H1 (cell line): ENCODE measurements around the gene CFAP20.
"Not testable (repeated sequence)": the region's sequence is repeated elsewhere in the genome, so short reads cannot be mapped to it uniquely, and the experiment has no call there.

Experiments
- CHD1 ChIP-seq: IDR thresholded peaks from 2 replicates; pipeline ENCODE4 v1.6.1; 2012; ENCODE audit warnings: low read depth, low read length, improper control_type of control experiment
- CHD7 ChIP-seq: fragments of 300-600 bp; sonication (generic); IDR thresholded peaks from 2 replicates; pipeline ENCODE4 v1.7.1; 2012; ENCODE audit warnings: low read length, moderate library complexity, mild to moderate bottlenecking, inconsistent platforms; ENCODE audit not compliant: insufficient replicate concordance
- CTCF ChIP-seq, 3 experiments: IDR thresholded peaks; 1 replicate in 2 of 3; 2 replicates in 1 of 3; pipeline versions ENCODE4 v1.5.1 to v1.6.1; 2011; ENCODE audit warnings: low read length in 3 of 3, mild to moderate bottlenecking in 3 of 3, inconsistent platforms in 2 of 3, low read depth in 1 of 3, moderate library complexity in 1 of 3; ENCODE audit not compliant: insufficient read depth in 1 of 3; ENCODE audit errors: control extremely low read depth in 1 of 3
- EP300 ChIP-seq, 2 experiments: IDR thresholded peaks; 1 replicate in 1 of 2; 2 replicates in 1 of 2; pipeline ENCODE4 v1.6.1; 2011 to 2012; ENCODE audit warnings: low read depth in 2 of 2, low read length in 2 of 2, mild to moderate bottlenecking in 2 of 2, borderline replicate concordance in 1 of 2, inconsistent platforms in 1 of 2, moderate library complexity in 1 of 2
- EZH2 ChIP-seq: fragments of 200-600 bp; sonication (generic); IDR thresholded peaks from 2 replicates; pipeline ENCODE4 v1.7.1; 2012; ENCODE audit warnings: low read depth, mild to moderate bottlenecking, moderate library complexity, low read length, inconsistent platforms; ENCODE audit not compliant: severe bottlenecking
- MAX ChIP-seq: IDR thresholded peaks from 2 replicates; pipeline ENCODE4 v1.6.1; 2012; ENCODE audit warnings: inconsistent platforms
- NRF1 ChIP-seq: IDR thresholded peaks from 2 replicates; pipeline ENCODE4 v1.6.1; 2011; ENCODE audit warnings: mild to moderate bottlenecking, low read depth, low read length, improper control_type of control experiment
- POLR2A ChIP-seq, 2 experiments: IDR thresholded peaks; 1 replicate in 1 of 2; 2 replicates in 1 of 2; pipeline ENCODE4 v1.6.1; 2011; ENCODE audit warnings: low read depth in 2 of 2, low read length in 2 of 2, mild to moderate bottlenecking in 2 of 2; ENCODE audit errors: control extremely low read depth in 1 of 2
- RAD21 ChIP-seq, 2 experiments: IDR thresholded peaks in 1 of 2; conservative IDR thresholded peaks in 1 of 2; 2 replicates each; pipeline ENCODE4 v1.6.1; 2011; ENCODE audit warnings: low read depth in 2 of 2, low read length in 2 of 2, improper control_type of control experiment in 1 of 2, inconsistent platforms in 1 of 2, mild to moderate bottlenecking in 1 of 2, moderate library complexity in 1 of 2
- RFX5 ChIP-seq: IDR thresholded peaks from 2 replicates; pipeline ENCODE4 v1.6.1; 2011; ENCODE audit warnings: low read depth, low read length, improper control_type of control experiment, borderline replicate concordance
- YY1 ChIP-seq: IDR thresholded peaks from 2 replicates; pipeline ENCODE4 v1.6.1; 2011; ENCODE audit warnings: low read depth, mild to moderate bottlenecking, low read length

GRCh38 chr16:58090396-58090795, 38.8 kb downstream of the CFAP20 start:
- not testable (repeated sequence) for TF ChIP-seq CHD1; MAX; YY1; CHD7; POLR2A (IDR thresholded peaks at IDR 0.05; ENCODE audit: control extremely low read depth in 1 of 2, low read depth in 2 of 2, low read length in 2 of 2); NRF1; RAD21 (IDR thresholded peaks at IDR 0.05 in 1 of 2, conservative IDR thresholded peaks at IDR 0.05 in 1 of 2; ENCODE audit: low read depth in 2 of 2, low read length in 2 of 2); RFX5; CTCF (IDR thresholded peaks at IDR 0.05; ENCODE audit: control extremely low read depth in 1 of 3, insufficient read depth in 1 of 3, low read depth in 1 of 3, low read length in 3 of 3); EP300 (IDR thresholded peaks at IDR 0.05; ENCODE audit: borderline replicate concordance in 1 of 2, low read depth in 2 of 2, low read length in 2 of 2); EZH2
